ENCODE data around the gene FAM204A. TPM values are rescaled to one million over a fixed set of nuclear protein-coding genes. Genes with fewer than 3 reads are reported as not detected.

FAM204A gene
- total RNA-seq, 2 donors from 2014 or later, result 40.1 to 53.4 TPM

- intact Hi-C loops (cut with DNase I), result no loop called here
- H3K4me3 ChIP-seq, result no peak overlapping the region
- no peaks in the 10 kb centered on the region for H3K4me1 ChIP-seq
- no peaks in the 10 kb centered on the region for H3K36me3 ChIP-seq
- H3K27me3 ChIP-seq, result no peaks in the 10 kb centered on the region
- no peaks in the 10 kb centered on the region for H3K9me3 ChIP-seq
- no peak overlapping the region for H3K9ac ChIP-seq (ENCODE audit: low read depth in 2 of 2, low read length in 2 of 2)
- no peak for TF ChIP-seq CTCF (IDR thresholded peaks at IDR 0.05)
- no peak for DNase-seq
- no peak overlapping the region for H3K27ac ChIP-seq
These were observed 26.5 kb downstream of the FAM204A start for GRCh38 chr10:118315629-118316028.

GRCh38 chr10:118314882-118315281 is 27.2 kb downstream of the FAM204A start:
- Histone ChIP-seq H3K9me3 (no peaks in the 10 kb centered on the region), H3K4me3 (no peak overlapping the region), H3K36me3 (no peaks in the 10 kb centered on the region), H3K27ac (no peak overlapping the region), H3K4me1 (no peaks in the 10 kb centered on the region), H3K27me3 (no peaks in the 10 kb centered on the region), H3K9ac (ENCODE audit: low read depth in 2 of 2, low read length in 2 of 2) (no peak overlapping the region)
- DNase-seq, result no peak
- TF ChIP-seq CTCF (IDR thresholded peaks at IDR 0.05), result no peak
- intact Hi-C loops (cut with DNase I), result no loop called here

GRCh38 chr10:118311505-118311904 is 30.6 kb downstream of the FAM204A start:
- no peak overlapping the region for H3K4me3 ChIP-seq
- H3K9me3 ChIP-seq, result no peaks in the 10 kb centered on the region
- intact Hi-C loops (cut with DNase I), result no loop called here
- no peak overlapping the region for H3K27ac ChIP-seq
- DNase-seq, result no peak
- H3K36me3 ChIP-seq, result no peaks in the 10 kb centered on the region
- no peaks in the 10 kb centered on the region for H3K27me3 ChIP-seq
- no peak for TF ChIP-seq CTCF (IDR thresholded peaks at IDR 0.05)
- no peaks in the 10 kb centered on the region for H3K4me1 ChIP-seq
- no peak overlapping the region for H3K9ac ChIP-seq (ENCODE audit: low read depth in 2 of 2, low read length in 2 of 2)

- DNase-seq, result no peak
- Histone ChIP-seq H3K27ac (no peak overlapping the region), H3K27me3 (no peaks in the 10 kb centered on the region), H3K9ac (ENCODE audit: low read depth in 2 of 2, low read length in 2 of 2) (no peak overlapping the region), H3K9me3 (no peaks in the 10 kb centered on the region), H3K4me3 (no peak overlapping the region), H3K36me3 (no peaks in the 10 kb centered on the region), H3K4me1 (no peaks in the 10 kb centered on the region)
- intact Hi-C loops (cut with DNase I), result no loop called here
- no peak for TF ChIP-seq CTCF (IDR thresholded peaks at IDR 0.05)
These were observed 31.3 kb downstream of the FAM204A start for GRCh38 chr10:118310822-118311221.

- H3K9ac ChIP-seq (ENCODE audit: low read depth in 2 of 2, low read length in 2 of 2), result no peak overlapping the region
- no peak overlapping the region for H3K4me3 ChIP-seq
- no peaks in the 10 kb centered on the region for H3K27me3 ChIP-seq
- no peaks in the 10 kb centered on the region for H3K4me1 ChIP-seq
- no peaks in the 10 kb centered on the region for H3K9me3 ChIP-seq
- intact Hi-C loops (cut with DNase I), result no loop called here
- no peak overlapping the region for H3K27ac ChIP-seq
- DNase-seq, result no peak
- no peaks in the 10 kb centered on the region for H3K36me3 ChIP-seq
- TF ChIP-seq CTCF (IDR thresholded peaks at IDR 0.05), result no peak
These were observed 32.2 kb downstream of the FAM204A start for GRCh38 chr10:118309911-118310310.

- no peak for DNase-seq
- Histone ChIP-seq H3K4me1 (no peaks in the 10 kb centered on the region), H3K4me3 (no peak overlapping the region), H3K27ac (no peak overlapping the region), H3K9ac (ENCODE audit: low read depth in 2 of 2, low read length in 2 of 2) (no peak overlapping the region), H3K9me3 (no peaks in the 10 kb centered on the region), H3K36me3 (no peaks in the 10 kb centered on the region), H3K27me3 (no peaks in the 10 kb centered on the region)
- intact Hi-C loops (cut with DNase I), result no loop called here
- TF ChIP-seq CTCF (IDR thresholded peaks at IDR 0.05), result no peak
These were observed 33.5 kb downstream of the FAM204A start for GRCh38 chr10:118308664-118309063.

All from colonic mucosa (tissue), 4 donors.